ENCODE data around the gene GAD1. TPM values are rescaled to one million over a fixed set of nuclear protein-coding genes. Genes with fewer than 3 reads are reported as not detected.

GAD1 gene
- total RNA-seq, 1 donor from 2014 or later: not detected

GRCh38 chr2:170897108-170897507, 80.4 kb downstream of the GAD1 start:
- H3K36me3 ChIP-seq: no peaks in the 10 kb centered on the region
- TF ChIP-seq, protein P1, sequence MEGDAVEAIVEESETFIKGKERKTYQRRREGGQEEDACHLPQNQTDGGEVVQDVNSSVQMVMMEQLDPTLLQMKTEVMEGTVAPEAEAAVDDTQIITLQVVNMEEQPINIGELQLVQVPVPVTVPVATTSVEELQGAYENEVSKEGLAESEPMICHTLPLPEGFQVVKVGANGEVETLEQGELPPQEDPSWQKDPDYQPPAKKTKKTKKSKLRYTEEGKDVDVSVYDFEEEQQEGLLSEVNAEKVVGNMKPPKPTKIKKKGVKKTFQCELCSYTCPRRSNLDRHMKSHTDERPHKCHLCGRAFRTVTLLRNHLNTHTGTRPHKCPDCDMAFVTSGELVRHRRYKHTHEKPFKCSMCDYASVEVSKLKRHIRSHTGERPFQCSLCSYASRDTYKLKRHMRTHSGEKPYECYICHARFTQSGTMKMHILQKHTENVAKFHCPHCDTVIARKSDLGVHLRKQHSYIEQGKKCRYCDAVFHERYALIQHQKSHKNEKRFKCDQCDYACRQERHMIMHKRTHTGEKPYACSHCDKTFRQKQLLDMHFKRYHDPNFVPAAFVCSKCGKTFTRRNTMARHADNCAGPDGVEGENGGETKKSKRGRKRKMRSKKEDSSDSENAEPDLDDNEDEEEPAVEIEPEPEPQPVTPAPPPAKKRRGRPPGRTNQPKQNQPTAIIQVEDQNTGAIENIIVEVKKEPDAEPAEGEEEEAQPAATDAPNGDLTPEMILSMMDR (IDR thresholded peaks at IDR 0.05; ENCODE audit: borderline replicate concordance): no peak
- DNase-seq: no peak
- H3K27me3 ChIP-seq (ENCODE audit: low read depth): no peaks in the 10 kb centered on the region
- H3K4me1 ChIP-seq: no peaks in the 10 kb centered on the region
- H3K4me3 ChIP-seq: no peak overlapping the region
- intact Hi-C loops (cut with micrococcal nuclease): no loop called here
- H3K9me3 ChIP-seq (replicated peaks): no peaks in the 10 kb centered on the region
- H3K27ac ChIP-seq (replicated peaks): no peak overlapping the region

GRCh38 chr2:170905864-170906263, 89.2 kb downstream of the GAD1 start:
- no peaks in the 10 kb centered on the region for H3K36me3 ChIP-seq
- H3K27ac ChIP-seq (replicated peaks): no peak overlapping the region
- H3K4me1 ChIP-seq: no peaks in the 10 kb centered on the region
- intact Hi-C loops (cut with micrococcal nuclease): no loop called here
- no peak for DNase-seq
- TF ChIP-seq, protein P1 (IDR thresholded peaks at IDR 0.05; ENCODE audit: borderline replicate concordance): no peak
- H3K4me3 ChIP-seq: no peak overlapping the region
- peaks cover 30% of the 10 kb centered on the region for H3K9me3 ChIP-seq (replicated peaks)
- H3K27me3 ChIP-seq (ENCODE audit: low read depth): peaks cover 10% of the 10 kb centered on the region

Other genes with a start within 250 kb of the GAD1 start
- 0.44 TPM for gene SP5, start 101.5 kb upstream of the GAD1 start, total RNA-seq
- 0.82 TPM for gene ERICH2, start 46.5 kb upstream of the GAD1 start, total RNA-seq
- 61.5 TPM for gene GORASP2, start 112.4 kb downstream of the GAD1 start, total RNA-seq

All from left ventricle myocardium inferior (tissue), 1 donor.